Naive B cell (primary cell): ENCODE results near the gene ITPA. TPM values are rescaled to one million over a fixed set of nuclear protein-coding genes. Genes with fewer than 3 reads are reported as not detected.

Source experiments
- ATAC-seq, 2 donors: fragments of 150-1000 bp; cut with Tn5 transposase; 2 replicates each; pipeline ENCODE4 v1.10.0; 2021; ENCODE audit warnings: low read depth in 2 of 2, mild to moderate bottlenecking in 2 of 2, moderate library complexity in 2 of 2
- DNase-seq: peaks from one replicate; pipeline ENCODE4 v3.0.0; 2022
- H3K27ac Mint-ChIP-seq, 6 donors: one replicate each; pipeline ENCODE4 v1.8.0; 2020 to 2022; ENCODE audit warnings: mild to moderate bottlenecking in 6 of 6, mixed read lengths in 6 of 6, moderate library complexity in 5 of 6, inconsistent platforms in 2 of 6
- H3K27me3 Mint-ChIP-seq, 3 donors: one replicate each; pipeline ENCODE4 v1.8.0; 2021 to 2022; ENCODE audit warnings: mixed read lengths in 3 of 3, mild to moderate bottlenecking in 1 of 3
- H3K36me3 Mint-ChIP-seq, 2 donors: one replicate each; pipeline ENCODE4 v1.8.0; 2020 to 2022; ENCODE audit warnings: mixed read lengths in 2 of 2, inconsistent platforms in 1 of 2, mild to moderate bottlenecking in 1 of 2
- H3K4me1 Mint-ChIP-seq, 3 donors: one replicate each; pipeline ENCODE4 v1.8.0; 2020 to 2022; ENCODE audit warnings: mixed read lengths in 3 of 3, inconsistent platforms in 1 of 3, mild to moderate bottlenecking in 1 of 3, moderate library complexity in 1 of 3
- H3K4me3 Mint-ChIP-seq, 8 donors: one replicate each; pipeline ENCODE4 v1.8.0; 2020 to 2022; ENCODE audit warnings: mild to moderate bottlenecking in 8 of 8, mixed read lengths in 8 of 8, moderate library complexity in 8 of 8, inconsistent platforms in 2 of 8
- H3K9me3 Mint-ChIP-seq, 7 donors: one replicate each; pipeline ENCODE4 v1.8.0; 2020 to 2022; ENCODE audit warnings: mixed read lengths in 7 of 7, mild to moderate bottlenecking in 5 of 7, inconsistent platforms in 2 of 7, moderate library complexity in 1 of 7
- polyA plus RNA-seq, 6 donors: library from polyadenylated mRNA; unstranded; fragments of 300-500 nt; fragmentation: Illumina TruSeq; gene quantifications; one replicate each; pipeline ENCODE4 v1.2.3, GENCODE V29; 2021; ENCODE audit warnings: low read depth in 6 of 6

Gene ITPA
- polyA plus RNA-seq, 6 donors from 2014 or later = 49.1 to 89.5 (median 75.0) TPM

DNA sequence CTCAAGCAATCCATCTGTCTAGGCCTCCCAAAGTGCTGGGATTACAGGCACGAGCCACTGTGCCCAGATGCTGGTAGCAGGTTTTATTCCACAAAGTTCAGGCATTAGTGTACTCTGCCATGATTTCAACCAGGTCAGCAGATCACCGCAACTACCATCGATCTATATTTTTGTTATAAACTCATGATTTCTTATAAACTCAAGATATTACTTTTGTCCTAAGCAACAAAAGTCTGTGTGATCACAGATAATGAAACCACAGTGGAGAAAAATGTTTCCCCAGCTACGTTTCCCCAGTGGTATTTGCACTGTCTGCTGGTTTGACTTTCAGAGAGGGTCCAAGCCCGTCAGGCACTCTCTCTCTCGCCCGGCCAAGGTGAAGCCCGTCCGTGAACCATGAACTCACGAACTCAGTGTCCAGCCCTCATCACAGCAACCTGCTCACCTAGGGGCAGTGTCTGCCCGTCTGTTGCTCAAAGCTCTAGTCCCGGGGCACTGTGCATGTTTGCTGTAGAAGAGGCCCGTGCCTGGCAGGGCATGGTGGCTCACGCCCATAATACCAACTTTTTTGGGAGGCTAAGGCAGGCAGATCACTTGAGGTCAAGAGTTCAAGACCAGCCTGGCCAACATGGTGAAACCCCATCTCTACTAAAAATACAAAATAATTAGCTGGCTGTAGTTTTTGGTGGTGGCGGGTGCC is 22.7 kb downstream of the ITPA start:
- no peak overlapping the region for H3K27ac Mint-ChIP-seq
- H3K4me1 Mint-ChIP-seq = peaks cover under 1 to 8% (median 5%) of the 10 kb centered on the region in 3 donors
- H3K4me3 Mint-ChIP-seq = peak overlapping the region in 1 of 8 donors; percentile 12
- no peak for DNase-seq
- H3K27me3 Mint-ChIP-seq = peaks cover 3 to 27% (median 22%) of the 10 kb centered on the region in 3 donors
- H3K9me3 Mint-ChIP-seq = no peaks in the 10 kb centered on the region
- no peaks in the 10 kb centered on the region for H3K36me3 Mint-ChIP-seq
- no peak for ATAC-seq

DNA sequence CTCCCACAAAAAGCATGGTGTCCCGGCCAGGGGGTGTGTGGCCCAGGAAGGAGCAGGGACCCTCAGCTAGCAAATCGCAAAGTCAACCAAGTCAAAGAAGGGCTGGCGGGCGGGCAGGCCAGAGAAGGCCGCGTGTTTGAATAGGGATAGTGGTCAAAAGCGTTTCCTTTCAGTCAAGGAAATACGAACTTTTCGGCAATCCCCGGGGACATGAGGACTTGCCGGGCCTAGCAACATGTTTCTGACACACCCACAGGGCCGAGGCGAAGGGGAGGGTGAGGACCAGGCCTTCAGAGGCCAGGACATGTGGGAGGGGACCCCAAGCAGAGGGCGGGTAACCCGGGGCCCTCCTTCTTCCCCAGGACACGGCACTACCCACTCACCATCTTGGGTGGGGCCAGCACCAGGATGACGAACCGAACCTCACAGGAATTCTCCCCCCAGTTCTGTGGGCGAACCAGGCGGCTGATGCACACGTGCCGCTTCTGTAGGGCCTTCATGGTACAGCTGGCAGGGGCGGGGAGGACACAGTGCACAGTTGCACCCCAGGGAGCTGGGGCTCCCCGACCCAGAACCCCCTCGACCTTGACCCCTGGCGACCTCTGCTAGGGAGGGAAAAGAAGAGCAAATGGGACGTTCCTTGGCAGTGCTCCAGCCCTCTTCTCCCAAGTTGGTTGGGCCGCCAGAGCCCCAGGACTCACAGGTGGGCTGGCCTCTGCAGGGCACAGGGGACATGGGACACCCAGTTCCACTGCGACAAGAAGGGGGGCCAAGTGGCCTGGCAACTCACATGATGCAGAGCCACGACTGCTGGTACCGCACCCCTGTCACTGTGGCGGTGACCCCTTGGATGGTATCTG is 24.1 kb downstream of the ITPA start:
- Mint-ChIP-seq H3K4me3 (no peak overlapping the region), H3K27ac (no peak overlapping the region), H3K27me3 (peaks cover 3 to 37% (median 33%) of the 10 kb centered on the region in 3 donors), H3K9me3 (no peaks in the 10 kb centered on the region), H3K36me3 (no peaks in the 10 kb centered on the region), H3K4me1 (peaks cover 9 to 16% (median 9%) of the 10 kb centered on the region in 3 donors)
- DNase-seq (no peak), ATAC-seq (no peak)

DNA sequence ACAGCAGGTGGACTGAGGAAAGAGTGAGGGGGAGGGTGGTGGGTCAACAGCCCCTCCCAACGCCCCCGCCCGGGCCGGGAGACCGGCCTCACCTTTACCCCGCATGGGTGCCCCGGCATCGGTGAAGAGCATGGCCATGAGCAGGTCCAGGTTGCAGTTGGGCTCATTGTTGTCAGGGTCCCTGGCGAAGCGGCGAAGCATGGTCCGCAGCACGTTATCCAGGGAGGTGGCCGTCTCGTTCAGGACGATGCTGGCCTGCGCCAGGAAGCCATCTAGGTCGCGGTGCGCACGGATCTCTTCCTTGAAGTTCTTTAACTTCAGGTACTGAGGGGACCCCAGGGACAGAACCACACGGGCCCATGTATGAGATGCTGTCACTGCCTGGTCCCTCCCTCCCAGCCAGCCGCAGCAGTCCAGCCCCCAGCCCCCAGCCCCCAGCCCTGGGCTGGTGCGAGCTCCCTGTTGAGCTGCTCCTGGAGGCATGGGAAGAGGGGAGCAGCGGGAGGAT is 24.7 kb downstream of the ITPA start:
- no peaks in the 10 kb centered on the region for H3K36me3 Mint-ChIP-seq
- H3K27me3 Mint-ChIP-seq = peaks cover 3 to 37% (median 33%) of the 10 kb centered on the region in 3 donors
- H3K9me3 Mint-ChIP-seq = no peaks in the 10 kb centered on the region
- ATAC-seq = no peak
- no peak overlapping the region for H3K27ac Mint-ChIP-seq
- peaks cover 9 to 16% (median 9%) of the 10 kb centered on the region in 3 donors for H3K4me1 Mint-ChIP-seq
- no peak for DNase-seq
- H3K4me3 Mint-ChIP-seq = no peak overlapping the region

- ATAC-seq (no peak), DNase-seq (no peak)
- peak overlapping the region in 3 of 8 donors; percentile 1 to 58 (median 37) for H3K4me3 Mint-ChIP-seq
- H3K36me3 Mint-ChIP-seq = no peaks in the 10 kb centered on the region
- H3K4me1 Mint-ChIP-seq = peaks cover 16 to 24% (median 17%) of the 10 kb centered on the region in 3 donors
- H3K9me3 Mint-ChIP-seq = no peaks in the 10 kb centered on the region
- H3K27ac Mint-ChIP-seq = peak overlapping the region in 1 of 6 donors; percentile 37
- peaks cover 14 to 52% (median 48%) of the 10 kb centered on the region in 3 donors for H3K27me3 Mint-ChIP-seq
Measured at GRCh38 chr20:3235666-3236324, 26.5 kb downstream of the ITPA start.

DNA sequence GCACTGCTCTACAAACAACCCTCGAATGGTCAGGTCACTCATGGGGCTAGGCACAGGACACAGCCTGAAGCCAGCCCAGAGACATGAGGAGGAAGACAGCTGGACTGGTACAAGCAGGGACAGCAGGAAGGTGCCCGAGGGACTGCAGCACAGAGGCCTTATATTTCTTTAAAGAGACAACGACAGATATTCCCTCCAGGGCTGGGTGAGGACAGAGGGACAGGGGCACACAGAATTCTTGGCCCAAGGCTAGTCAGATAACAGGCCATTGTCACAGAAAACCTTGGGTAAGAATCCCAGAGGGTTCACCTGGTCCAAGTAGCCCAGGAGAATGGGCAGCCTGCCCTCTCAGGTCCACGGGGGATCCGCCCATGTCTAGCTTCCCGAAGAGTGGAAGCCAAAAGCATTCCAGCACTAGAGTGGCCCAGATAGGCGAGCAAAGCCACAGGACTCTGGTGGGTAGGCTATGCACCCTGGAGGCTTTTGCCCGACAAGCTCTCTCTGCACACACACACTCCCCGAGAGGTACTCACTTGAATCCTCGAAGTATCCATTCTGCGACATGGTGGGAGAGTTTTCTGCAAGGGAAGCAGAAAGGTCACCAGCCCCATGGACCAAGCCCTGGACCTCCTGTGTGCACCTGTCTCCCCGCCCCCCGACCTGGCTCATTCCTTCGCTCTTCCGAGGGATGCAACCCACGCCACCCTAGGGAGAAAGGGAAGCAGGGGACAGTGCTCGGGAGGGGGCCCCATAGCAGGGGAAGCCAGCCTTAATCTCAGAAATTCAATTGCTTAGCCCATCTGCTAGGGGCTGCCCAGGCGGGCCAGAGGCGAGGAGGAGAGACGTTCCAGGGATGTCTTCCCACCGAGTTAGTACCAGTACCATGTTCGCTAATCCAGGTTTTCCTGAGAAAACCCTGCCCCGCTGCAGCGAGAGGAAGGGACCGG is 28.0 kb downstream of the ITPA start:
- ATAC-seq = no peak
- H3K27ac Mint-ChIP-seq = peak overlapping the region in 3 of 6 donors; percentile 2 to 74 (median 42)
- DNase-seq = no peak
- peaks cover 16 to 30% (median 20%) of the 10 kb centered on the region in 3 donors for H3K4me1 Mint-ChIP-seq
- H3K27me3 Mint-ChIP-seq = peaks cover 21 to 65% (median 62%) of the 10 kb centered on the region in 3 donors
- H3K36me3 Mint-ChIP-seq = no peaks in the 10 kb centered on the region
- no peaks in the 10 kb centered on the region for H3K9me3 Mint-ChIP-seq
- H3K4me3 Mint-ChIP-seq = peak overlapping the region; percentile 32 to 87 (median 80)

DNA sequence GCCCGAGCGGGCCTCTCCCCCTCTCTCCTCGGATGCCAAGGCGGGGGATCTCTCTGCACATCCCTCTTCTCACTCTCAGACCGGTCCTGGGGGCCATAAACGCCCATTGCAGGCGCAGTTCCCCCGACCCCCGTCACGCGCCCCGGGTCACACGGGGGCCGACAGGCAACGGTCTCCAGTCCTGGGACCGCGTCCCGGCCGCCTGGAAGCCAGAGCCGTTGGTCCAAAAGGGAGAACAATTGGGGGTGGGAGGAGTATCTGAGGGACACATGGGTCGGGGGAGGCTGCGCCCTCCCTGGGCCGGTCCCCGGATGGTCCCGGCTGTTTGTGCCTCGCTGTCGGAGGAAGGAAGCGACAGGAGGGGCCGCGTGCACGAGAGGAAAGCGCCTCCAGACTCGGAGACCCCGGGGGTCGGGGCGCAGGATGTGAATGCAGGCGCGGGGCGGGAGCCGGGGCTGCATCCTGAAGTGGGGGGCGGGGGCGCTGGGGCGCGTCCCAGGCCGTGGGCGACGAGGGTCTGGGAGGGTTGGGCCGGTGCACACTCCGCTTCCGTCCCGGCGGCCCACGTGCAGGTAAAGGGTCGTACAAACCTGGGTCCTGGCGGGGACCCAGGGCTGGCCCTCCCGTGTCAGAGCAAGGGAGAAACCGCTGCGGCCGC is 28.8 kb downstream of the ITPA start:
- Mint-ChIP-seq H3K27ac (peak overlapping the region in 2 of 6 donors; percentile 2 to 42), H3K36me3 (no peaks in the 10 kb centered on the region), H3K27me3 (peaks cover 22 to 69% (median 67%) of the 10 kb centered on the region in 3 donors), H3K9me3 (no peaks in the 10 kb centered on the region), H3K4me3 (peak overlapping the region; percentile 78 to 88 (median 83)), H3K4me1 (peaks cover 16 to 30% (median 20%) of the 10 kb centered on the region in 3 donors)
- DNase-seq = no peak
- ATAC-seq = peak; percentile 8 to 22

DNA sequence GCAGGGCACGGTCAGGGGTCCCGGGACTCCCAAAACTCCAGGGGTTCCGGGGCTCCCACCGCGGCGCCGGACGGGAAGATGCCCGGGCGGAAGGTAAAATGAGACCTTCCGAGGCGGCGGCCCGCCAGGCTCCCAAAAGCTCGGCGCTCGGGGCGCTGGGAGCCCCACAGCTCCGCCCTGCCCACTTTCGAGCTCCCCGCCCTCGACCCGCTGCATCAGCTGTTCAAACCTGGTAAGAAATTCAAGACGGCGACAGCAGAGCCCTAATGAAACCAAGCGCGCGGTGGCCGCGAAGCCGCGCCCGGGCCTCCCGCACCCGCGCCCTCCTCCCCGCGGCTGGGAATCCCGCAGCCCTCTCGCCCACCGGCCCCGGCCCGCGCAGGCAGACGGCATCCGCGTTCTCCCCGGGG is 29.3 kb downstream of the ITPA start:
- H3K4me1 Mint-ChIP-seq = peaks cover 16 to 30% (median 20%) of the 10 kb centered on the region in 3 donors
- no peaks in the 10 kb centered on the region for H3K9me3 Mint-ChIP-seq
- DNase-seq (peak; percentile 55), ATAC-seq (peak; percentile 75 to 79)
- H3K27me3 Mint-ChIP-seq = peaks cover 22 to 72% (median 69%) of the 10 kb centered on the region in 3 donors
- no peaks in the 10 kb centered on the region for H3K36me3 Mint-ChIP-seq
- H3K4me3 Mint-ChIP-seq = peak overlapping the region; percentile 78 to 92 (median 83)
- H3K27ac Mint-ChIP-seq = peak overlapping the region in 1 of 6 donors; percentile 60

DNA sequence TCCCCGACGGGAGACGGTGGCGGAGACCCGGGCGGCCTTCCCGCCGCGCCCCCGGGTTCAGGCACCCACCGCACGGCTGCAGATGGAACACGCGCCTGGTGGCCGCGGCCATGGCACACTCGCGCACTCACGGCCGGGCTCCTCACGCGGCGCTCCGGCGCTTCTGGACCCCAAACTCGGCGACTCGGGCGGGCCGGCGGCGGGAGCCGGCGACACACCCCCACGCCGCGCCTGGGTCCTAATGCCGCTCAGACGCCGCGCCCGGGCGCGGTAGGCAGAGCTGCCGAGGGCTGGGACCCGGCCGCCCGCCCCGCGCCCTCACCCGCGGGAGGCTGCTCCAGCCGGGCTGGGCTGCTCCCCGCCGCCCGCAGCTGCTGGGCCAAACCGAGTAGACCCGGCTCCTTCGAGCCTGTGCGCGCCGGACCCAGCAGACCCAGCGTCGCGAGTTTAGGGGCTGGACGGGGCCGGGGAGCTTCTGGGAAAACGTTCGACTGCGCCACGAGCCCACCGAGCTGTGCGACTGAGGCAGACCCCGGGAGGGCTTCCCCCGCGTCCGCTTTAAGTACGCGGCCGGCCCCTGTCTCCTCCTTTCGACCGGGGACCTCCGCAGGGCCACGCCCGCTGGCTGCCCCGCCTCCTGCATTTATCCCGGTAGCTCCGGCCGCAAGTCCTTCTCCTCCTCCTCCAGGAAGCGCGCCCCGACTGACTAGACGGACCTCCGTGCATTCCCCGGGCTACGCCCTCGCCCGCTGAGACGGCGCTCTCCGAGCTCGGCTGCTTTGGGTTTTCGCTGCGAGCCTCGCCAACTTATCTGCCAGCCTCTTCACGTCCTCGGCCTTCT is 29.9 kb downstream of the ITPA start, which contains the start of gene SLC4A11:
Gene SLC4A11, minus strand, starts transcription at position 165 of the 841 bp plus-strand sequence. Its CDS starts 53 bp downstream, at position 112.
- peaks cover 24 to 78% (median 75%) of the 10 kb centered on the region in 3 donors for H3K27me3 Mint-ChIP-seq
- H3K9me3 Mint-ChIP-seq = no peaks in the 10 kb centered on the region
- H3K36me3 Mint-ChIP-seq = no peaks in the 10 kb centered on the region
- DNase-seq (no peak), ATAC-seq (peak; percentile 71 to 75)
- peak within 1 kb of the TSS in 4 of 6 donors; percentile 42 to 90 (median 66) for H3K27ac Mint-ChIP-seq
- peaks cover 16 to 30% (median 20%) of the 10 kb centered on the region in 3 donors for H3K4me1 Mint-ChIP-seq
- H3K4me3 Mint-ChIP-seq = peak within 1 kb of the TSS; percentile 91 to 97 (median 92)

DNA sequence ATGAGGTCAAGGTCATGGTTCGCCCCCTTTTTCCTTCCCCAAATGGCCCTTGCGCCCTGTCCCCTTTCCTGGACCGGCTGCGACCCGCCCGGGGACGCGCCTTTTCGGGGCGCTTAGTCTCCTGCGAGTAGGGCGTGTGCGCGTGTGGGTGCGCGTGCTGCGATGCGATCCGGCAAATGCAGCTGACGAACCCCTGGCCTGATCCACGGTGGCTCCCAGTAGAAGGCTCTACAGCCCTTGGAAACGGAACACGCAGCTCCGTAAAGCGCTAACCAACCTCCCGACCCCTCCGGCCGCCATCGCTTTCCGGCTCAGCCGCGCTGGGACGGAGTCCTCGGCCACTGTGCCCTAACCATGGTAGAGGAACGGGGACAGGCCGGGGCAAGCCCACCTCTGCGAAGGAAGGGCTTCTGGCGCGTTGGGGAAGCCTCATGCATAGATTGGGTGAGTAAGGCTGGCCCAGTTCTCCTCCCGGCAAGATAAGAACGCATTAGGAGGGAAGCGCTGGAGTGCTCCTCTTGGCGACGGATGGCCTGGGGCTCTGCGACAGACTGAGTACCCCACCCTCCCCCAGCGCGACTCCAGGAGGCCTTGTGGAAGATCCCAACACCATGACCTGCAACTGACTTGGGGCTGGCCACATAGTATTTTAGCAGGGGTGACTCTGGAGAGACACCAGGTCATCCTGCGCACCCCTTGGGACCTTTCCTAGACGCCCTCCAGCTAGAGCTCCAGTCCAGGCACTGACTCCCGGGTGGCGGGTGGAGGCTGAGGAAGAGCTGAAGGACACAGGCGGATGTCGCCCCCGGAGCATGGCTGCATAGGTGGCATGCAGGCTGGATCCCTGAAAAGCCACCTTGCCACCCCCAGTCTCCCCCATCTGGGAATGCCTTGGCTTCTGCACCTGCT is 30.8 kb downstream of the ITPA start:
- DNase-seq (no peak), ATAC-seq (no peak)
- Mint-ChIP-seq H3K4me1 (peaks cover 16 to 30% (median 20%) of the 10 kb centered on the region in 3 donors), H3K27me3 (peaks cover 31 to 79% (median 76%) of the 10 kb centered on the region in 3 donors), H3K9me3 (no peaks in the 10 kb centered on the region), H3K4me3 (peak overlapping the region; percentile 91 to 97 (median 92)), H3K36me3 (no peaks in the 10 kb centered on the region), H3K27ac (peak overlapping the region in 2 of 6 donors; percentile 71 to 90)

DNA sequence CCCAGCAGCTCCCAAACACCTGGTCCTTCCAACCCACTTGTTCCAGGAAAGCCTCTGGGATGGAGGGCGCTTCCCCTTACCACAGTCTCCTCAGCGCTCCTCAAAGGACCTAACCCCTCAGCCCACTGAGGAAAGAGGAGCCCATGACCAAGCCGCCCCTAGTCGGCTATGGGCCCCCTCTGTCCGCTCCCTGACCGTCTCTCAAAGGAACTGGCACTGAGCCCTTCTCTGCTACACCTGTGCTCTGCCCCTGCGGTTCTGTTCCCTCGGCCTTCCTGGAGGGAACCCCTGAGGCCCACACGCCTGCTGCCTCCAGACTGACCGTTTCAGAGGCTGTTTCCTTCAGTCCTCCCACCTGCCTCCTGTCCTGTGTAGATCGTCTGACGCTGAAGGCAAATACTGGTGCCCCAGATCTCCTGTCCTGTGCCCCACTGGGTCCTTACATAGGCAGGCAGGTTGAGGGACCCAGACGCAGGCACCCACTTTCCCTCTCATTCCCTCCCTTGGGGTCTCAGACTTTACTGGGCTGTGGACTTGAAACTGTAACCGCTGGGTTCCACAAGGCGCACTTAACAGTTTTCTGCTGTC is 31.6 kb downstream of the ITPA start:
- H3K27me3 Mint-ChIP-seq = peaks cover 33 to 73% (median 69%) of the 10 kb centered on the region in 3 donors
- no peak for ATAC-seq
- H3K4me3 Mint-ChIP-seq = peak overlapping the region; percentile 44 to 97 (median 92)

More for the DNA sequence above, 31.6 kb downstream of the ITPA start:
- Mint-ChIP-seq H3K9me3 (no peaks in the 10 kb centered on the region), H3K27ac (no peak overlapping the region), H3K36me3 (no peaks in the 10 kb centered on the region), H3K4me1 (peaks cover 16 to 30% (median 20%) of the 10 kb centered on the region in 3 donors)
- no peak for DNase-seq
